HG03097 (cell line): ENCODE data around the gene UBB.
"Not testable (repeated sequence)": the region's sequence is repeated elsewhere in the genome, so short reads cannot be mapped to it uniquely, and the experiment has no call there.

Experiments used
- ATAC-seq: cut with Tn5 transposase; IDR thresholded peaks from one replicate; pipeline ENCODE4 v1.9.1; 2021; ENCODE audit not compliant: unreplicated experiment, low FRiP score

Gene UBB

GRCh38 chr17:16374146-16374938, 6.5 kb upstream of the UBB start:
- ATAC-seq = no peak

GRCh38 chr17:16377941-16378341, 3.0 kb upstream of the UBB start:
- ATAC-seq = no peak

- no peak for ATAC-seq
Measured at GRCh38 chr17:16378636-16379282, 2.1 kb upstream of the UBB start.

- no peak for ATAC-seq
Measured at GRCh38 chr17:16379654-16380053, 1.2 kb upstream of the UBB start.

GRCh38 chr17:16381496-16381820, 567 bp downstream of the UBB start:
- peak; percentile 10 for ATAC-seq

GRCh38 chr17:16383216-16383615, 2.3 kb downstream of the UBB start:
- ATAC-seq = no peak

- ATAC-seq = no peak
Measured at GRCh38 chr17:16383772-16384287, 2.9 kb downstream of the UBB start.

- no peak for ATAC-seq
Measured at GRCh38 chr17:16384557-16384956, 3.7 kb downstream of the UBB start.

GRCh38 chr17:16386126-16386507, 5.2 kb downstream of the UBB start:
- ATAC-seq = not testable (repeated sequence)

GRCh38 chr17:16391451-16391850, 10.6 kb downstream of the UBB start:
- ATAC-seq = no peak

- not testable (repeated sequence) for ATAC-seq
Measured at GRCh38 chr17:16392491-16392890, 11.6 kb downstream of the UBB start.

GRCh38 chr17:16395887-16396286, 15.0 kb downstream of the UBB start:
- ATAC-seq = not testable (repeated sequence)

- ATAC-seq = not testable (repeated sequence)
Measured at GRCh38 chr17:16396693-16397092, 15.8 kb downstream of the UBB start.

- peak; percentile 69 for ATAC-seq
Measured at GRCh38 chr17:16398270-16399267, 17.7 kb downstream of the UBB start.

GRCh38 chr17:16403847-16404246, 23.0 kb downstream of the UBB start:
- not testable (repeated sequence) for ATAC-seq

GRCh38 chr17:16406742-16407674, 26.1 kb downstream of the UBB start:
- ATAC-seq = no peak

GRCh38 chr17:16407911-16408588, 27.2 kb downstream of the UBB start:
- peak; percentile 69 for ATAC-seq

- ATAC-seq = peak; percentile 37
Measured at GRCh38 chr17:16415031-16415924, 34.4 kb downstream of the UBB start, which contains the start of gene TRPV2. TRPV2 (plus strand) TSS chr17:16415571; CDS start chr17:16417669, 2,098 bp downstream.
